Endodermal cell (in vitro differentiated cells): ENCODE results near the gene TEX54. TPM values are rescaled to one million over a fixed set of nuclear protein-coding genes. Genes with fewer than 3 reads are reported as not detected.

Source experiments
- DNase-seq: peaks from one replicate; pipeline ENCODE4 v3.0.0-alpha.2; 2017
- H3K27ac ChIP-seq: 2 replicates; pipeline ENCODE4 v1.5.1; 2013; ENCODE audit warnings: mild to moderate bottlenecking, low read depth, low read length, moderate library complexity
- H3K27me3 ChIP-seq: 2 replicates; pipeline ENCODE4 v1.6.1; 2013; ENCODE audit warnings: mild to moderate bottlenecking, low read length, moderate library complexity; ENCODE audit not compliant: insufficient read depth, control insufficient read depth, poor library complexity, severe bottlenecking
- H3K36me3 ChIP-seq: 2 replicates; pipeline ENCODE4 v1.7.0; 2013; ENCODE audit warnings: mild to moderate bottlenecking, low read length, moderate library complexity; ENCODE audit not compliant: control insufficient read depth, insufficient read depth
- H3K4me1 ChIP-seq: one replicate; pipeline ENCODE4 v1.7.0; 2013; ENCODE audit warnings: low read length; ENCODE audit not compliant: control insufficient read depth, insufficient read depth
- H3K4me3 ChIP-seq: 2 replicates; pipeline ENCODE4 v1.5.1; 2013; ENCODE audit warnings: mild to moderate bottlenecking, low read length, moderate library complexity
- H3K9ac ChIP-seq: 2 replicates; pipeline ENCODE4 v1.6.1; 2013; ENCODE audit warnings: mild to moderate bottlenecking, low read length, moderate library complexity; ENCODE audit not compliant: poor library complexity, severe bottlenecking; ENCODE audit errors: extremely low read depth
- H3K9me3 ChIP-seq: 2 replicates; pipeline ENCODE4 v1.6.1; 2013; ENCODE audit warnings: mild to moderate bottlenecking, low read length, moderate library complexity; ENCODE audit not compliant: control insufficient read depth
- H3K27ac Mint-ChIP-seq: 2 replicates; pipeline ENCODE4 v1.8.0; 2020; ENCODE audit warnings: mixed read lengths
- H3K27me3 Mint-ChIP-seq: 2 replicates; pipeline ENCODE4 v1.8.0; 2021; ENCODE audit warnings: mild to moderate bottlenecking, mixed read lengths; ENCODE audit not compliant: insufficient read depth
- H3K36me3 Mint-ChIP-seq: 2 replicates; pipeline ENCODE4 v1.8.0; 2020; ENCODE audit warnings: low read depth, mixed read lengths
- H3K4me1 Mint-ChIP-seq: 2 replicates; pipeline ENCODE4 v1.8.0; 2020; ENCODE audit warnings: mixed read lengths
- H3K4me3 Mint-ChIP-seq: 2 replicates; pipeline ENCODE4 v1.8.0; 2020; ENCODE audit warnings: mild to moderate bottlenecking, moderate library complexity, mixed read lengths
- H3K9me3 Mint-ChIP-seq: 2 replicates; pipeline ENCODE4 v1.8.0; 2020; ENCODE audit warnings: mild to moderate bottlenecking, mixed read lengths
- CTCF ChIP-seq: fragments of 200-600 bp; sonication (generic); conservative IDR thresholded peaks from 2 replicates; pipeline ENCODE4 v1.5.0; 2021; ENCODE audit warnings: antibody characterized with exemption, mild to moderate bottlenecking
- WGBS, 2 experiments: methylation state at CpG; one replicate each; pipeline versions ENCODE4 v1.1.5 to v1.1.7; 2013; ENCODE audit warnings: missing lambda C conversion rate in 2 of 2, mixed read lengths in 1 of 2; ENCODE audit not compliant: insufficient coverage in 1 of 2, insufficient read length in 1 of 2; 5-methylcytosine and 5-hydroxymethylcytosine counted together
- total RNA-seq, 2 donors: library from RNA; stranded (reverse); fragmentation: NEBNext Ultra II Directional in 1 of 2; extraction: Animal tissue kit (Norgen Biotek cat#: 25700) in 1 of 2; gene quantifications; 2 replicates in 1 of 2; 3 replicates in 1 of 2; pipeline ENCODE4 v1.2.1, GENCODE V29; 2021

TEX54 gene
- total RNA-seq, 2 donors from 2014 or later, result not detected

GRCh38 chr11:62857541-62857982 lies 24.9 kb upstream of the TEX54 start:
- H3K4me1 ChIP-seq, result peaks cover 5% of the 10 kb centered on the region
- Mint-ChIP-seq H3K4me1 (peaks cover 53% of the 10 kb centered on the region), H3K36me3 (peaks cover 42% of the 10 kb centered on the region), H3K27me3 (no peaks in the 10 kb centered on the region), H3K27ac (peak overlapping the region; percentile 92), H3K4me3 (peak overlapping the region; percentile 100), H3K9me3 (no peaks in the 10 kb centered on the region)
- no peaks in the 10 kb centered on the region for H3K27me3 ChIP-seq
- TF ChIP-seq CTCF, result no peak
- no peak overlapping the region for H3K27ac ChIP-seq
- H3K4me3 ChIP-seq, result peak overlapping the region; percentile 96
- no peaks in the 10 kb centered on the region for H3K9me3 ChIP-seq
- peaks cover 37% of the 10 kb centered on the region for H3K36me3 ChIP-seq
- WGBS, 2 experiments, result 30 to 43% methylated on average over 2 of the region's 2 CpGs
- H3K9ac ChIP-seq, result peak overlapping the region; percentile 100
- DNase-seq, result no peak

DNA sequence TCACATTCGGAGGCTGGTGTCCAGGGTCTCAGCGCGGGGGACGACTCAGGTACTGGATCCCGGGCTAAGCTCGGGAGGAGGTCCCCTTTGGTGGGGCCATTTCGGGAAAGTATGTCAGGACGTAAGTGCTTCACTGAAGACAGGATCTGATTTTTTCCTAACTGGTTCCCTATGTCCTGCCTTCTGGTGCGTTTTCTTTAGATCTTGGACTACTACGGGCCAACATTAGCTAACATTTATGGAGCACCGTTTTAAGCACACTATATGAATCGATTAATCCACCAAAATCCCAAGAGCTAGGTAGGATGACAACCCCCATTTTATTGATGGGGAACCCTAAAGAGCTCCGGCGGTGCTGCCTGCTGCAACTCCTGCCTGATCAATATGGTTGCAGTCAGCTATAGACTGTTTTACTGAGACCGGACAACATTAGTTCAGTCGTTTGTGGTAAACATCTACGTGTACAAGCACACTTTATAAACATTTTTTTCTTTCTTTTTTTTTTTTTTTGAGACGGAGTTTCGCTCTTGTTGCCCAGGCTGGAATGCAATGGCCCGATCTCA lies 23.8 kb upstream of the TEX54 start:
- H3K9me3 Mint-ChIP-seq, result no peaks in the 10 kb centered on the region
- H3K4me1 ChIP-seq, result peaks cover 5% of the 10 kb centered on the region

GRCh38 chr11:62855571-62856332 lies 23.1 kb upstream of the TEX54 start:
- no peaks in the 10 kb centered on the region for H3K27me3 ChIP-seq
- H3K36me3 ChIP-seq, result peaks cover 38% of the 10 kb centered on the region
- H3K27ac Mint-ChIP-seq, result peak overlapping the region; percentile 100
- H3K36me3 Mint-ChIP-seq, result peaks cover 53% of the 10 kb centered on the region
- WGBS, 2 experiments, result 0 to 1% methylated on average over 40 to 54 of the region's 54 CpGs
- H3K27ac ChIP-seq, result peak overlapping the region; percentile 88
- no peak for TF ChIP-seq CTCF
- H3K27me3 Mint-ChIP-seq, result no peaks in the 10 kb centered on the region
- H3K4me3 Mint-ChIP-seq, result peak overlapping the region; percentile 100
- H3K9me3 ChIP-seq, result no peaks in the 10 kb centered on the region
- peak; percentile 98 for DNase-seq
- H3K4me3 ChIP-seq, result peak overlapping the region; percentile 96
- no peaks in the 10 kb centered on the region for H3K9me3 Mint-ChIP-seq
- peaks cover 51% of the 10 kb centered on the region for H3K4me1 Mint-ChIP-seq
- H3K9ac ChIP-seq, result peak overlapping the region; percentile 100
- peaks cover 5% of the 10 kb centered on the region for H3K4me1 ChIP-seq

More for the DNA sequence above, 23.8 kb upstream of the TEX54 start:
- TF ChIP-seq CTCF, result no peak
- H3K27me3 ChIP-seq, result no peaks in the 10 kb centered on the region
- H3K4me3 Mint-ChIP-seq, result peak overlapping the region; percentile 100
- no peaks in the 10 kb centered on the region for H3K27me3 Mint-ChIP-seq
- H3K9me3 ChIP-seq, result no peaks in the 10 kb centered on the region
- peaks cover 44% of the 10 kb centered on the region for H3K36me3 ChIP-seq
- peaks cover 56% of the 10 kb centered on the region for H3K4me1 Mint-ChIP-seq
- peaks cover 53% of the 10 kb centered on the region for H3K36me3 Mint-ChIP-seq
- H3K9ac ChIP-seq, result peak overlapping the region; percentile 100
- peak overlapping the region; percentile 88 for H3K27ac ChIP-seq
- peak overlapping the region; percentile 100 for H3K27ac Mint-ChIP-seq
- no peak for DNase-seq
- 1 to 2% methylated on average over 20 of the region's 20 CpGs for WGBS, 2 experiments
- H3K4me3 ChIP-seq, result peak overlapping the region; percentile 96
